GM19438 (cell line): ENCODE data around the gene NUPR1.
A peak's percentile ranks its signal among the peaks of the same experiment; 100 is the strongest.
"Not testable (repeated sequence)": the region's sequence is repeated elsewhere in the genome, so short reads cannot be mapped to it uniquely, and the experiment has no call there.

Experiments
- ATAC-seq: cut with Tn5 transposase; IDR thresholded peaks from one replicate; pipeline ENCODE4 v1.9.1; 2021; ENCODE audit warnings: low read depth; ENCODE audit not compliant: unreplicated experiment

Gene NUPR1

DNA sequence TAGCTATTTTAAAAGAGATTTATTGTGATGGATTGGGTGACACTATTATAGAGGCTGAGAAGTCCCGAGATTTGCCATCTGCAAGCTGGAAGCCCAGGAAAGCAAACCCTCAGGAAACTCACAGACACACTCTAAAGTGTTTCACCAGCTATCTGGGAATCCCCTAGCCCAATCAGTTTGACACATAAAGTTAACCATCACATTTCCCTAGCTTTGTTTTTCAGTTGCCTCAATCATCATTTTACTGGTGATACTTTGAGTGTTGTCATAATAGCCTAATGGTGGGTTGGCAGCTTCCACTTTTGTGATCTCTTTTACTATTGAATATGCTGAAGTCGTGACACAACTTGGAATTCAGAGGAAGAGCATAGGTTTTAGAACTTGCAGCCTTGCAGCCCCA, 16.8 kb upstream of the NUPR1 start:
- ATAC-seq: no peak

- ATAC-seq: no peak
These were observed 16.1 kb upstream of the NUPR1 start for GRCh38 chr16:28554634-28555423.

- ATAC-seq: peak; percentile 75
These were observed 15.2 kb upstream of the NUPR1 start, which contains the start of gene SGF29 for GRCh38 chr16:28553776-28554633. Gene SGF29 (plus strand): TSS chr16:28553920. CDS start chr16:28581070, 27,150 bp downstream.

GRCh38 chr16:28549301-28549899, 10.6 kb upstream of the NUPR1 start:
- ATAC-seq: no peak

DNA sequence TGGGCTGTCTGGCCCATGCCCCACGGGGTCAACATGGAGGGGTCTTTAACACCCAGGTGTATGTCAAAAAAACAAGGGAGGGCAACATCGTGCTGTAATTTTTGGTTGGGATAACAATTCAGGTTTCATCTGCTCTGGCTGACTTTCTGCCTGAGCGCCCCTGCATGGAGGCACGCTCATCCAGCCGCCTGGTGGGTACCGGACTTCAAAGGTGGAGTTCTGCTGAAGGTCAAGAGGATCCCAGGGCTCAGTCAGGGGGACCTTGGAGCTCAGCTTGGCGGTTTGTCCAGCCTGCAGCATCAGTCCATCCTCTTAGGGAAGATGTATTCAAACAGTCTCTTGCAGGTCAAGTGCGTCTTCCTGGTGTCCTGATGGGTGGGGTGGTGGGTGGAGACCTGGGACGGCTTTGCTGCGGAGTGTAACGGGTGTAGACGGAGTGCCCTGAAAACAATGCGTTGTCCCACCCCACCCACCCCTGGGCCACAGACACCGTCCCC, 9.6 kb upstream of the NUPR1 start:
- ATAC-seq: no peak

- ATAC-seq: no peak
These were observed 7.9 kb upstream of the NUPR1 start for GRCh38 chr16:28546626-28547025.

GRCh38 chr16:28545964-28546363, 7.2 kb upstream of the NUPR1 start:
- not testable (repeated sequence) for ATAC-seq

- ATAC-seq: no peak
These were observed 6.2 kb upstream of the NUPR1 start for GRCh38 chr16:28544998-28545397.

- no peak for ATAC-seq
These were observed 4.3 kb upstream of the NUPR1 start for GRCh38 chr16:28543072-28543471.

DNA sequence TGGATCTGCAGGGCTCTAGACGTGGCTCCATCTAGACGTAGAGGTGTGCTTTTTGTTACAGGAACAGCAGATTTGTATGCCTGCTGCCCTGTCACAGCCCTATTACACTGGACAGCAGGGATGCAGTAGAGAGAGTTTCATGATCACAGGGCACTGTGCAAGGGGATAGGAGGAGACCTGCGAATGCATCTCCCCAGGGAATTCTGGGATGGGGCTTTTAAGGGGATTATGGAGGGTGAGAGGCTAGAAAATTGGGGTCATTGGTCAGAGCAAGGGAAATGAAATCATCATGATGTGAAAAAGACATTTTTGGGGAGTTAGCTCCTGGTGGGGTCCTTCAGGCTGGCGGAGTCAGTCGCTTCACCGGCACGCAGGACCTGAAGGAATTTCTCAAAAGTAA, 3.9 kb upstream of the NUPR1 start:
- ATAC-seq: no peak

DNA sequence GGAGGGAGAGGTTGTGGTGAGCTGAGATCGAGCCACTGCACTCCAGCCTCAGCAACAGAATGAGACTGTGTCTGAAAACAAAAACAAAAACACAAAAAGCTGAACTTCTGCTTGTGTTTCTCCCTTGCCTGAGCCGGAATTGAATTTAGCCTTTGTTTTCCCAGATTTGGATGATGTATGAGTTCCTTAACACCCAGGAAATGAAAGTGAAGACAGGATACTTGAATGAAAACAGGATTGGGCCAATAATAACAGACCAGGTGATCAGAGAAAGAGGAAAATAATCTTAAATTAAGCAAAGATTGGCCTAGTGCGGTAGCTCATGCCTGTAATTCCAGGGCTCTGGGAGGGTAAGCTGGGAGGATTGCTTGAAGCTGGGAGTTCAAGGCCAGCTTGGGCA, 1.6 kb upstream of the NUPR1 start:
- no peak for ATAC-seq

GRCh38 chr16:28537964-28538732, 626 bp downstream of the NUPR1 start:
- ATAC-seq: no peak

DNA sequence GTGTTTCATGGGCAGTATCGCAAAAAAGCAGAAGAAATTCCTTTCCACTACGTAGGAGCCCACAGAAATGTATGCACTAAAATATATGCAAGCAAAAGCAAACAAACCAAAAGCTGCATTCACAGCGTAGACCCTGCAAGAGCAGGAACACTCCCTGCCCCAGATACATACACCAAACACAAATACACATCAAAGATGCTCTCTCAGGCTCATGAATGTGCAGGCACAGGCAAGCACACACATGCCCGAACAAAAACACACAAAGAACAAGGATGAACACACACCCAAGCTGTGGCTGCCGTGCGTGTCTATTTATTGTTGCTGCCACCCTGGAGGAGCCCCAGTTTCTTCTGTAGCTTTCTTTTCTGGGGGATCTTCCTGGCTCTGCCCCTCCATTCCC, 1.7 kb downstream of the NUPR1 start:
- no peak for ATAC-seq

GRCh38 chr16:28534542-28535373, 4.0 kb downstream of the NUPR1 start:
- no peak for ATAC-seq

- ATAC-seq: no peak
These were observed 5.7 kb downstream of the NUPR1 start for GRCh38 chr16:28532940-28533647.

DNA sequence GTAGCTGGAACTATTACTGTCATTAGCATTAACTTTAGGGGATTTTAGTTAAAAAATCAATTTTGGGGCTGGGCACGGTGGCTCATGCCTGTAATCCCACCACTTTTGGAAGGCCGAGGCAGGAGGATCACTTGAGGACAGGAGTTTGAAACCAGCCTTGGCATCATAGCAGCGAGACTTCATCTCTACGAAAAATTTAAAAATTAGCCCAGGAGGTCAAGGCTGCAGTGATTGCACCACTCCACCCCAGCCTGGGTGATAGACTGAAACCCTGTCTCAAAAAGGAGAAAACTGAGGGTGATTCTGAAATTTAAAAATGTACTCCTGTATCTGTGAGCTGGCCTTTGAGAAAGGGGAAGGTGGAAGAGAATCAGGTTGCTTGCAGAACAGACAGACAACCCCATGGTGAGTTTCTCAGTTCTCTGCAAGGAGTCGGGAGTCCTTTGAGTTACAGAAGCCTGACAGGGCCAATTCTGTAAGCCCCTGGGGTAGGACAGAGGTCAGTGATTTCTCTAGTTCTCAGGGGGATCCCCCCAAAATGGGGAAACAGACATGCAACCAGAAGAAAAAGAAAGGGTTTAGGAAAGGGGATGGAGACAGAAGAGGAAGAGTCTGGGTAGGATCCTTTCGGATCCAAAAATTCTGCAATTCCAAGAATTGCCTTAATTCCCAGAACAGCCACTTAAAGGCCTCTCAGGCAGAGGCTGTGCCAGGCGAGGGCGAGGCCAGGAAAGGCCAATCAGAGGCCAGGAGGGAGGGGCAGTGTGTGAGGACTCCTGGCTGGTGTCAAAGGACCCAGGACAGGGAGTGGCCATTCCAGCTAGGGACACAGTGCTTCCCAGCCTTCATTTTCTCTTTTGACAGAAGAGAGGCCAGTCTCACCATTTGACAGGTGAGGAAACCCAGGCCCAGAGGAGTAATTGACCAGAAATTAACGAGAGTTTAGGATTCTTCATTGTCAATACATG, 6.7 kb downstream of the NUPR1 start:
- no peak for ATAC-seq

DNA sequence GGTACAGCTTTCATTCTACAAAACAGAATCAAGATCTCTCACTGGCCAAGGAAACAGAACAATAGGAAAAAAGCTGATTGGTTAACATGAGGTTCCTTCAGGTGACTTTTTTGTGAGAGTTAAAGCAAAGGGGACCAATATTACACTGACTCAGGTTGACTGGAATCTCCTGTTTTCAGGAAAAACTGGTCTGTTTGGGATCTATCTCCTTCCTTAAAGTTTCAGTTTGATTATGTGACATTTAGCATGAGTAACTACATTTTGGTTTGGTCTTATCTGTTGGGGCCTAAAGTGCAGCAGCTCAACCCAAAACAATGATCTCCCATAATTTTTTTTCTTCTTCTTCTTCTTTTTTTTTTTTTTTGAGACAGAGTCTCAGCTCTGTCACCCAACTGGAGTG, 9.7 kb downstream of the NUPR1 start:
- no peak for ATAC-seq

DNA sequence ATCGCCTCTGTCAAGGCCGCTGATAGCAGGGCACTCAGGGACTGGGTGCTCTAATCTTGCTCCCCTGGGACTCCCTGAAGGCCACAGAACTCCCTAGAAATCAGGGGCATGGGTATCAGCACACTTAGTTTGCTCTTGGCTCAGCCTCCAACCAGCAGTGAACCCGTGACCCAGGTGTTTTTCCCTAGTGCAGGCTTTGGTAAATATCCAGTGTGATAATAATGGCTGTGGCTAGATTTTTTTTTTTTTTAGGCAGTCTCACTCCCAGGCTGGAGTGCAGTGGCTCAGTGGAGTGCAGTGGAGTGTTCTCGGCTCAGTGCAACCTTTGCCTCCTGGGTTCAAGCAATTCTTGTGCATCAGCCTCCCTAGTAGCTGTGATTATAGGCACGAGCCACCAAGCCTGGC, 10.3 kb downstream of the NUPR1 start:
- no peak for ATAC-seq
